GM12878 (cell line): ENCODE measurements around the gene IFIH1. TPM values are rescaled to one million over a fixed set of nuclear protein-coding genes. Genes with fewer than 3 reads are reported as not detected.

Experiments used
- ATAC-seq: fragments of 200-7000 bp; cut with Tn5 transposase; 3 replicates; pipeline ENCODE4 v1.9.1; 2020; ENCODE audit warnings: mild to moderate bottlenecking, moderate library complexity
- BruUV-seq: library from RNA; stranded (reverse); fragments of 400-500 nt; replicated peaks from 2 replicates; lab custom pipeline; 2021; lab: Mats Ljungman, UMichigan
- CTCF ChIA-PET: fragments of 300-600 bp; sonication (Branson Sonifier 250); formaldehyde crosslinking; extraction: SDS; loops from one replicate; lab custom pipeline; 2021; ENCODE audit warnings: inconsistent platforms; lab: Yijun Ruan, JAX
- POLR2A ChIA-PET: fragments of 350-600 bp; formaldehyde crosslinking; extraction: SDS; loops from one replicate; lab custom pipeline; 2021; ENCODE audit warnings: inconsistent platforms; lab: Charles Lee
- RAD21 ChIA-PET: fragments of 300-600 bp; sonication (Branson Sonifier 250); formaldehyde crosslinking; loops from one replicate; lab custom pipeline; 2023; ENCODE audit warnings: antibody characterized with exemption; ENCODE audit not compliant: unreplicated experiment; lab: Charles Lee
- SMC1A ChIA-PET: fragments of 300-600 bp; sonication (Branson Sonifier 250); formaldehyde crosslinking; loops from one replicate; lab custom pipeline; 2023; ENCODE audit not compliant: unreplicated experiment, uncharacterized antibody; lab: Charles Lee
- DNase-seq: peaks from one replicate; pipeline ENCODE4 v3.0.0-alpha.2; 2011; ENCODE audit warnings: low read depth, low spot score
- FAIRE-seq: peaks from 3 replicates; lab custom pipeline; 2011; peaks lifted over from hg19 to GRCh38; lab: Jason Lieb, UNC
- H2AFZ ChIP-seq: 2 replicates; pipeline ENCODE4 v1.6.0; 2011; ENCODE audit warnings: low read depth, low read length, control low read depth; ENCODE audit not compliant: control insufficient read depth
- H3K27ac ChIP-seq: 2 replicates; pipeline ENCODE4 v1.5.1; 2011; ENCODE audit warnings: control low read depth; ENCODE audit not compliant: control insufficient read depth, insufficient read depth
- H3K27me3 ChIP-seq, 2 experiments: replicated peaks in 1 of 2; 2 replicates each; pipeline versions ENCODE4 v1.6.0 to v1.6.1; 2011; ENCODE audit warnings: low read length in 1 of 2; ENCODE audit not compliant: control insufficient read depth in 2 of 2, insufficient read depth in 2 of 2
- H3K36me3 ChIP-seq, 2 experiments: 2 replicates each; pipeline ENCODE4 v1.5.1; 2011; ENCODE audit warnings: low read length in 1 of 2; ENCODE audit not compliant: control insufficient read depth in 2 of 2, insufficient read depth in 2 of 2
- H3K4me1 ChIP-seq: 2 replicates; pipeline ENCODE4 v1.6.1; 2011; ENCODE audit warnings: mild to moderate bottlenecking, low read length, moderate library complexity, mixed read lengths; ENCODE audit not compliant: control insufficient read depth, insufficient read depth
- H3K4me2 ChIP-seq: 2 replicates; pipeline ENCODE4 v1.6.0; 2011; ENCODE audit warnings: control low read depth; ENCODE audit not compliant: control insufficient read depth, insufficient read depth
- H3K4me3 ChIP-seq: fragments of 200-600 bp; sonication (generic); 2 replicates; pipeline ENCODE4 v1.5.1; 2016
- H3K79me2 ChIP-seq: 2 replicates; pipeline ENCODE4 v1.6.0; 2011; ENCODE audit warnings: low read length; ENCODE audit not compliant: control insufficient read depth, insufficient read depth
- H3K9ac ChIP-seq: 2 replicates; pipeline ENCODE4 v1.8.0; 2011; ENCODE audit warnings: low read length, control low read depth, mixed read lengths; ENCODE audit not compliant: control insufficient read depth, insufficient read depth
- H3K9me3 ChIP-seq: replicated peaks from 3 replicates; pipeline ENCODE4 v1.5.1; 2011; ENCODE audit warnings: mild to moderate bottlenecking, low read length; ENCODE audit not compliant: control insufficient read depth, insufficient read depth
- H4K20me1 ChIP-seq: 2 replicates; pipeline ENCODE4 v1.6.0; 2011; ENCODE audit not compliant: control insufficient read depth, insufficient read depth
- ASH2L ChIP-seq: fragments of 300-600, 200-600 bp; sonication (generic); IDR thresholded peaks from 2 replicates; pipeline ENCODE4 v1.6.1; 2017; ENCODE audit warnings: low read depth, mild to moderate bottlenecking, borderline replicate concordance
- CHD2 ChIP-seq: IDR thresholded peaks from 2 replicates; pipeline ENCODE4 v1.6.1; 2011; ENCODE audit warnings: low read depth, low read length, improper control_type of control experiment, borderline replicate concordance
- CTCF ChIP-seq, 3 experiments: IDR thresholded peaks in 2 of 3; conservative IDR thresholded peaks in 1 of 3; 2 replicates each; pipeline ENCODE4 v1.5.1; 2011; ENCODE audit warnings: low read depth in 3 of 3, low read length in 3 of 3, mild to moderate bottlenecking in 3 of 3, control low read depth in 2 of 3, moderate library complexity in 2 of 3, inconsistent platforms in 1 of 3, mixed read lengths in 1 of 3; ENCODE audit not compliant: control insufficient read depth in 2 of 3, insufficient read depth in 1 of 3; ENCODE audit errors: extremely low read depth in 1 of 3
- HDAC2 ChIP-seq: fragments of 200-600 bp; sonication (generic); IDR thresholded peaks from 2 replicates; pipeline ENCODE4 v1.6.1; 2017
- HDAC6 ChIP-seq: fragments of 200-600 bp; sonication (generic); IDR thresholded peaks from one replicate; pipeline ENCODE4 v1.8.0; 2017; ENCODE audit warnings: antibody characterized with exemption; ENCODE audit not compliant: unreplicated experiment
- HDGF ChIP-seq: fragments of 450-650 bp; IDR thresholded peaks from 2 replicates; pipeline ENCODE4 v1.6.1; 2016; ENCODE audit warnings: antibody characterized with exemption
- JUNB ChIP-seq: IDR thresholded peaks from 2 replicates; pipeline ENCODE4 v1.6.1; 2016; ENCODE audit warnings: antibody characterized with exemption, mild to moderate bottlenecking
- JUND ChIP-seq: IDR thresholded peaks from 2 replicates; pipeline ENCODE4 v1.6.1; 2012; ENCODE audit warnings: low read depth, mild to moderate bottlenecking, low read length, improper control_type of control experiment, moderate library complexity
- NR2C1 ChIP-seq: fragments of 450-650 bp; IDR thresholded peaks from 2 replicates; pipeline ENCODE4 v1.6.1; 2017; ENCODE audit warnings: antibody characterized with exemption, mild to moderate bottlenecking, moderate library complexity
- POU2F2 ChIP-seq: IDR thresholded peaks from 3 replicates; pipeline ENCODE4 v1.6.1; 2011; ENCODE audit warnings: low read depth, mild to moderate bottlenecking, low read length, borderline replicate concordance
- RBBP5 ChIP-seq: fragments of 200-600 bp; sonication (generic); conservative IDR thresholded peaks from 2 replicates; pipeline ENCODE4 v1.6.1; 2016
- SMAD1 ChIP-seq: fragments of 450-650 bp; IDR thresholded peaks from 2 replicates; pipeline ENCODE4 v1.6.1; 2018; ENCODE audit warnings: mild to moderate bottlenecking, low read depth; ENCODE audit not compliant: partially characterized antibody
- TCF12 ChIP-seq: IDR thresholded peaks from 2 replicates; pipeline ENCODE4 v1.6.1; 2011; ENCODE audit warnings: low read depth, mild to moderate bottlenecking, low read length
- TCF7 ChIP-seq: IDR thresholded peaks from 2 replicates; pipeline ENCODE4 v1.6.1; 2014; ENCODE audit warnings: antibody characterized with exemption, borderline replicate concordance
- YBX1 ChIP-seq: fragments of 450-650 bp; IDR thresholded peaks from 2 replicates; pipeline ENCODE4 v1.6.1; 2016; ENCODE audit warnings: antibody characterized with exemption
- WGBS: methylation state at CpG from one replicate; pipeline ENCODE4 v1.1.6; 2016; ENCODE audit warnings: low lambda C conversion rate; ENCODE audit not compliant: insufficient replicate concordance, insufficient coverage; ENCODE audit errors: missing lambda C conversion rate; 5-methylcytosine and 5-hydroxymethylcytosine counted together
- in situ Hi-C: fragments of 300-500 bp; cut with MboI; formaldehyde crosslinking; loops from 9 replicates; pipeline ENCODE4 v1.14.3; 2018; ENCODE audit warnings: mixed read lengths
- intact Hi-C: fragments of 100-400 bp; cut with micrococcal nuclease; formaldehyde crosslinking; loops from one replicate; pipeline ENCODE4 v1.14.2; 2022; ENCODE audit not compliant: unreplicated experiment
- polyA plus RNA-seq, 11 experiments: library from polyadenylated mRNA; depleted of rRNA in 4 of 11; unstranded in 6 of 11; stranded (reverse) in 5 of 11; fragments of >200 nt; fragmentation: Nextera tagmentation in 4 of 11; fragmentation: Illumina TruSeq in 1 of 11; extraction: Ambion mirVana in 4 of 11; extraction: Trizol in 1 of 11; gene quantifications; 1 replicate in 1 of 11; 2 replicates in 10 of 11; pipeline versions ENCODE4 v1.2.1 to v1.2.3, GENCODE V29; 2011 to 2016; ENCODE audit warnings: inconsistent platforms in 2 of 11, missing spikeins in 2 of 11, low read depth in 1 of 11
- total RNA-seq, 4 experiments: library from RNA; depleted of rRNA in 3 of 4; stranded (reverse); fragments of >200 nt in 3 of 4; fragmentation: Illumina TruSeq in 1 of 4; extraction: Trizol in 1 of 4; gene quantifications; 2 replicates each; pipeline versions ENCODE4 v1.2.1 to v1.2.3, GENCODE V29; 2013 to 2021
- TF ChIP-seq, protein P1 (sequence below): IDR thresholded peaks from 2 replicates; pipeline ENCODE4 v1.6.1; 2012; ENCODE audit warnings: improper control_type of control experiment, low read depth, low read length; ENCODE audit not compliant: insufficient replicate concordance
- TF ChIP-seq, protein P2 (sequence below): fragments of 150-350 bp; IDR thresholded peaks from 2 replicates; pipeline ENCODE4 v1.6.1; 2014; ENCODE audit warnings: mild to moderate bottlenecking, low read depth, low read length

Gene IFIH1
- total and polyA plus RNA-seq, 10 of the 15 experiments (the other 5 are each of a cell fraction or from before 2014, with no cell fraction given) = 12.5 to 40.9 (median 28.8) TPM

- H3K4me2 ChIP-seq = no peak overlapping the region
- H3K4me1 ChIP-seq = no peaks in the 10 kb centered on the region
- POLR2A ChIA-PET = no interaction called here
- 100% methylated on average over 1 of the region's 1 CpG for WGBS
- peaks cover 3% of the 10 kb centered on the region for H3K79me2 ChIP-seq
- no peaks in the 10 kb centered on the region; a peak in 1 of 4 replicates for H3K36me3 ChIP-seq
- H3K4me3 ChIP-seq = no peak overlapping the region
- ATAC-seq = no peak
- no TSS peak for BruUV-seq
- in situ Hi-C loops (no loop called here), intact Hi-C loops (no loop called here)
- no peak overlapping the region for H3K27ac ChIP-seq
- H3K9ac ChIP-seq = no peak overlapping the region
- H2AFZ ChIP-seq = no peak overlapping the region
- RAD21 ChIA-PET = no interaction called here
- FAIRE-seq = no peak
- DNase-seq = no peak
- CTCF ChIA-PET = interaction anchor here (1.9 to 8.1 kb wide), 3 partner anchors 12 to 109 kb away, joined by 7 to 194 read pairs (median 161); partner anchors contain the start of gene GCA
- H3K9me3 ChIP-seq = peaks cover 2% of the 10 kb centered on the region; the same call in 2 of the 3 replicates
- SMC1A ChIA-PET = interaction anchor here (1.0 to 2.0 kb wide), 2 partner anchors 12 to 109 kb away, joined by 6 to 7 read pairs; partner anchors contain the start of gene IFIH1
- TF ChIP-seq, protein P1, sequence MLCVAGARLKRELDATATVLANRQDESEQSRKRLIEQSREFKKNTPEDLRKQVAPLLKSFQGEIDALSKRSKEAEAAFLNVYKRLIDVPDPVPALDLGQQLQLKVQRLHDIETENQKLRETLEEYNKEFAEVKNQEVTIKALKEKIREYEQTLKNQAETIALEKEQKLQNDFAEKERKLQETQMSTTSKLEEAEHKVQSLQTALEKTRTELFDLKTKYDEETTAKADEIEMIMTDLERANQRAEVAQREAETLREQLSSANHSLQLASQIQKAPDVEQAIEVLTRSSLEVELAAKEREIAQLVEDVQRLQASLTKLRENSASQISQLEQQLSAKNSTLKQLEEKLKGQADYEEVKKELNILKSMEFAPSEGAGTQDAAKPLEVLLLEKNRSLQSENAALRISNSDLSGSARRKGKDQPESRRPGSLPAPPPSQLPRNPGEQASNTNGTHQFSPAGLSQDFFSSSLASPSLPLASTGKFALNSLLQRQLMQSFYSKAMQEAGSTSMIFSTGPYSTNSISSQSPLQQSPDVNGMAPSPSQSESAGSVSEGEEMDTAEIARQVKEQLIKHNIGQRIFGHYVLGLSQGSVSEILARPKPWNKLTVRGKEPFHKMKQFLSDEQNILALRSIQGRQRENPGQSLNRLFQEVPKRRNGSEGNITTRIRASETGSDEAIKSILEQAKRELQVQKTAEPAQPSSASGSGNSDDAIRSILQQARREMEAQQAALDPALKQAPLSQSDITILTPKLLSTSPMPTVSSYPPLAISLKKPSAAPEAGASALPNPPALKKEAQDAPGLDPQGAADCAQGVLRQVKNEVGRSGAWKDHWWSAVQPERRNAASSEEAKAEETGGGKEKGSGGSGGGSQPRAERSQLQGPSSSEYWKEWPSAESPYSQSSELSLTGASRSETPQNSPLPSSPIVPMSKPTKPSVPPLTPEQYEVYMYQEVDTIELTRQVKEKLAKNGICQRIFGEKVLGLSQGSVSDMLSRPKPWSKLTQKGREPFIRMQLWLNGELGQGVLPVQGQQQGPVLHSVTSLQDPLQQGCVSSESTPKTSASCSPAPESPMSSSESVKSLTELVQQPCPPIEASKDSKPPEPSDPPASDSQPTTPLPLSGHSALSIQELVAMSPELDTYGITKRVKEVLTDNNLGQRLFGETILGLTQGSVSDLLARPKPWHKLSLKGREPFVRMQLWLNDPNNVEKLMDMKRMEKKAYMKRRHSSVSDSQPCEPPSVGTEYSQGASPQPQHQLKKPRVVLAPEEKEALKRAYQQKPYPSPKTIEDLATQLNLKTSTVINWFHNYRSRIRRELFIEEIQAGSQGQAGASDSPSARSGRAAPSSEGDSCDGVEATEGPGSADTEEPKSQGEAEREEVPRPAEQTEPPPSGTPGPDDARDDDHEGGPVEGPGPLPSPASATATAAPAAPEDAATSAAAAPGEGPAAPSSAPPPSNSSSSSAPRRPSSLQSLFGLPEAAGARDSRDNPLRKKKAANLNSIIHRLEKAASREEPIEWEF = no peak
- no peak for TF ChIP-seq HDGF
- TF ChIP-seq TCF7 = no peak
- TF ChIP-seq YBX1 = no peak
- TF ChIP-seq, protein P2, sequence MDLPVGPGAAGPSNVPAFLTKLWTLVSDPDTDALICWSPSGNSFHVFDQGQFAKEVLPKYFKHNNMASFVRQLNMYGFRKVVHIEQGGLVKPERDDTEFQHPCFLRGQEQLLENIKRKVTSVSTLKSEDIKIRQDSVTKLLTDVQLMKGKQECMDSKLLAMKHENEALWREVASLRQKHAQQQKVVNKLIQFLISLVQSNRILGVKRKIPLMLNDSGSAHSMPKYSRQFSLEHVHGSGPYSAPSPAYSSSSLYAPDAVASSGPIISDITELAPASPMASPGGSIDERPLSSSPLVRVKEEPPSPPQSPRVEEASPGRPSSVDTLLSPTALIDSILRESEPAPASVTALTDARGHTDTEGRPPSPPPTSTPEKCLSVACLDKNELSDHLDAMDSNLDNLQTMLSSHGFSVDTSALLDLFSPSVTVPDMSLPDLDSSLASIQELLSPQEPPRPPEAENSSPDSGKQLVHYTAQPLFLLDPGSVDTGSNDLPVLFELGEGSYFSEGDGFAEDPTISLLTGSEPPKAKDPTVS = no peak
- no peak for TF ChIP-seq ASH2L
- no peak for TF ChIP-seq SMAD1
- TF ChIP-seq JUNB = no peak
- no peak for TF ChIP-seq CTCF (IDR thresholded peaks at IDR 0.05 in 2 of 3, conservative IDR thresholded peaks at IDR 0.05 in 1 of 3; ENCODE audit: control insufficient read depth in 2 of 3, extremely low read depth in 1 of 3, insufficient read depth in 1 of 3, low read depth in 3 of 3, low read length in 3 of 3)
- TF ChIP-seq RBBP5 = no peak
- TF ChIP-seq HDAC2 = no peak
- TF ChIP-seq POU2F2 = no peak
- no peak for TF ChIP-seq NR2C1
- TF ChIP-seq JUND = no peak
- TF ChIP-seq HDAC6 = no peak
- TF ChIP-seq TCF12 = no peak
- no peak for TF ChIP-seq CHD2
- H4K20me1 ChIP-seq = no peaks in the 10 kb centered on the region
- H3K27me3 ChIP-seq = no peaks in the 10 kb centered on the region
Measured at GRCh38 chr2:162330881-162331280, 12.4 kb upstream of the IFIH1 start.
